HCT116 (cell line): ENCODE data around the gene CHRNE. TPM values are rescaled to one million over a fixed set of nuclear protein-coding genes. Genes with fewer than 3 reads are reported as not detected.

Experiments used
- ATAC-seq: fragments of 200-7000 bp; cut with Tn5 transposase; 2 replicates; pipeline ENCODE4 v1.9.1; 2020; ENCODE audit warnings: mild to moderate bottlenecking, moderate library complexity
- BruUV-seq: library from RNA; stranded (reverse); fragments of 400-500 nt; replicated peaks from 2 replicates; lab custom pipeline; 2021; lab: Mats Ljungman, UMichigan
- CTCF ChIA-PET: fragments of 300-600 bp; sonication (Branson Sonifier 250); formaldehyde crosslinking; loops from one replicate; lab custom pipeline; 2021; ENCODE audit warnings: antibody characterized with exemption; lab: Charles Lee
- POLR2A ChIA-PET: fragments of 300-600, 350-600 bp; sonication (Branson Sonifier 250); formaldehyde crosslinking; loops from one replicate; lab custom pipeline; 2021; ENCODE audit warnings: antibody characterized with exemption; lab: Charles Lee
- RAD21 ChIA-PET, 2 experiments: fragments of 300-600 bp; sonication (Branson Sonifier 250); formaldehyde crosslinking; loops; one replicate each; lab custom pipeline; 2023; ENCODE audit warnings: low total read pairs in 2 of 2; ENCODE audit not compliant: uncharacterized antibody in 2 of 2, unreplicated experiment in 2 of 2, low non-redundant PET in 1 of 2; lab: Charles Lee
- DNase-seq: peaks from one replicate; pipeline ENCODE4 v3.0.0-alpha.2; 2010; ENCODE audit warnings: low read depth, low spot score
- H2AFZ ChIP-seq: fragments of 200-600 bp; shearing (Covaris generic), sonication (generic); 2 replicates; pipeline ENCODE4 v1.6.1; 2017; ENCODE audit warnings: low read depth, mixed run types, mixed read lengths, antibody characterized with exemption, low read length; ENCODE audit not compliant: poor library complexity, severe bottlenecking
- H3K27ac ChIP-seq: 2 replicates; pipeline ENCODE4 v1.5.1; 2012; ENCODE audit warnings: low read depth, low read length
- H3K27me3 ChIP-seq: fragments of 200-600 bp; sonication (generic); 2 replicates; pipeline ENCODE4 v1.6.1; 2016; ENCODE audit warnings: mixed run types, low read length, mixed read lengths; ENCODE audit not compliant: insufficient read depth
- H3K36me3 ChIP-seq, 2 experiments: fragments of 200-500 bp in 1 of 2; fragments of 200-600 bp in 1 of 2; sonication (Bioruptor generic) in 1 of 2; sonication (generic) in 1 of 2; 2 replicates each; pipeline versions ENCODE4 v1.5.1 to v1.6.1; 2014 to 2016; ENCODE audit warnings: low read length in 2 of 2, inconsistent platforms in 1 of 2, mixed read lengths in 1 of 2, mixed run types in 1 of 2; ENCODE audit not compliant: insufficient read depth in 2 of 2, control insufficient read depth in 1 of 2
- H3K4me1 ChIP-seq, 2 experiments: fragments of 200-600 bp in 1 of 2; sonication (generic) in 1 of 2; 2 replicates each; pipeline versions ENCODE4 v1.5.1 to v1.6.1; 2012 to 2017; ENCODE audit warnings: low read length in 2 of 2, inconsistent platforms in 1 of 2, mild to moderate bottlenecking in 1 of 2, mixed read lengths in 1 of 2, mixed run types in 1 of 2, moderate library complexity in 1 of 2; ENCODE audit not compliant: insufficient read depth in 2 of 2, control insufficient read depth in 1 of 2
- H3K4me2 ChIP-seq: fragments of 200-600 bp; sonication (generic); 2 replicates; pipeline ENCODE4 v1.6.1; 2017; ENCODE audit warnings: mixed run types, low read length, mixed read lengths
- H3K4me3 ChIP-seq, 2 experiments: fragments of 200-600 bp in 1 of 2; sonication (generic) in 1 of 2; replicated peaks in 1 of 2; 2 replicates each; pipeline ENCODE4 v1.5.1; 2011 to 2016; ENCODE audit warnings: low read length in 2 of 2, control low read depth in 1 of 2, low read depth in 1 of 2, mild to moderate bottlenecking in 1 of 2, mixed read lengths in 1 of 2, mixed run types in 1 of 2
- H3K79me2 ChIP-seq: fragments of 200-600 bp; sonication (generic); 2 replicates; pipeline ENCODE4 v1.6.1; 2017; ENCODE audit warnings: mild to moderate bottlenecking, mixed run types, low read length, moderate library complexity, mixed read lengths; ENCODE audit not compliant: insufficient read depth
- H3K9ac ChIP-seq: fragments of 200-600 bp; sonication (generic); 2 replicates; pipeline ENCODE4 v1.6.1; 2016; ENCODE audit warnings: low read length, mixed read lengths
- H3K9me2 ChIP-seq: fragments of 200-600 bp; sonication (generic), shearing (Covaris generic); 2 replicates; pipeline ENCODE4 v1.6.1; 2017; ENCODE audit warnings: mixed run types, mild to moderate bottlenecking, moderate library complexity; ENCODE audit not compliant: insufficient read depth
- H3K9me3 ChIP-seq, 2 experiments: fragments of 200-500 bp in 1 of 2; fragments of 200-600 bp in 1 of 2; sonication (Bioruptor generic) in 1 of 2; sonication (generic) in 1 of 2; 2 replicates each; pipeline ENCODE4 v1.6.1; 2014 to 2017; ENCODE audit warnings: low read length in 2 of 2, mixed read lengths in 2 of 2, inconsistent platforms in 1 of 2, low read depth in 1 of 2, mild to moderate bottlenecking in 1 of 2, mixed run types in 1 of 2, moderate library complexity in 1 of 2; ENCODE audit not compliant: control insufficient read depth in 1 of 2, insufficient read depth in 1 of 2
- H4K20me1 ChIP-seq: fragments of 200-600 bp; sonication (generic), shearing (Covaris generic); 2 replicates; pipeline ENCODE4 v1.6.1; 2017; ENCODE audit warnings: mixed run types, mild to moderate bottlenecking, moderate library complexity; ENCODE audit not compliant: insufficient read depth
- ATF3 ChIP-seq: IDR thresholded peaks from 2 replicates; pipeline ENCODE4 v1.6.1; 2012
- CBX3 ChIP-seq: IDR thresholded peaks from 2 replicates; pipeline ENCODE4 v1.6.1; 2012; ENCODE audit warnings: low read depth
- EGR1 ChIP-seq: IDR thresholded peaks from 2 replicates; pipeline ENCODE4 v1.6.1; 2012; ENCODE audit warnings: low read depth
- EZH2 ChIP-seq: fragments of 200-600 bp; sonication (generic); IDR thresholded peaks from 2 replicates; pipeline ENCODE4 v1.6.1; 2017; ENCODE audit warnings: antibody characterized with exemption, mixed run types
- EZH2phosphoT487 ChIP-seq: fragments of 200-600 bp; IDR thresholded peaks from 2 replicates; pipeline ENCODE4 v1.6.1; 2018; ENCODE audit warnings: antibody characterized with exemption, borderline replicate concordance
- FOSL1 ChIP-seq: IDR thresholded peaks from 2 replicates; pipeline ENCODE4 v1.6.1; 2012; ENCODE audit warnings: low read depth
- JUND ChIP-seq: IDR thresholded peaks from 2 replicates; pipeline ENCODE4 v1.6.1; 2012
- RAD21 ChIP-seq: IDR thresholded peaks from 2 replicates; pipeline ENCODE4 v1.6.1; 2012; ENCODE audit warnings: low read depth, mild to moderate bottlenecking
- SIN3A ChIP-seq: IDR thresholded peaks from 2 replicates; pipeline ENCODE4 v1.6.1; 2012; ENCODE audit warnings: low read depth
- SRF ChIP-seq: IDR thresholded peaks from 2 replicates; pipeline ENCODE4 v1.6.1; 2012; ENCODE audit warnings: low read depth
- TCF7L2 ChIP-seq: IDR thresholded peaks from 2 replicates; pipeline ENCODE4 v1.7.0; 2011; ENCODE audit warnings: borderline replicate concordance, inconsistent platforms; ENCODE audit not compliant: insufficient read depth, insufficient read length; ENCODE audit errors: extremely low read depth
- YY1 ChIP-seq: IDR thresholded peaks from 2 replicates; pipeline ENCODE4 v1.6.1; 2011; ENCODE audit warnings: low read length, low read depth, moderate library complexity, mild to moderate bottlenecking; ENCODE audit not compliant: insufficient replicate concordance; ENCODE audit errors: extremely low read depth
- ZBTB33 ChIP-seq: IDR thresholded peaks from 2 replicates; pipeline ENCODE4 v1.6.1; 2011; ENCODE audit warnings: mild to moderate bottlenecking, low read length, moderate library complexity; ENCODE audit not compliant: insufficient replicate concordance; ENCODE audit errors: extremely low read depth
- intact Hi-C: fragments of 100-400 bp; cut with micrococcal nuclease; formaldehyde crosslinking; loops from 2 replicates; pipeline ENCODE4 v1.10.0; 2022
- total RNA-seq: library from RNA; stranded (reverse); gene quantifications from one replicate; pipeline ENCODE4 v1.2.1, GENCODE V29; 2021; ENCODE audit not compliant: unreplicated experiment
- TF ChIP-seq, protein P1 (sequence below), 3 experiments: fragments of 200-600 bp in 1 of 3; sonication (generic) in 1 of 3; IDR thresholded peaks in 2 of 3; conservative IDR thresholded peaks in 1 of 3; 2 replicates each; pipeline ENCODE4 v1.5.1; 2012 to 2017; ENCODE audit warnings: low read depth in 2 of 3, low read length in 2 of 3, antibody characterized with exemption in 1 of 3, borderline replicate concordance in 1 of 3, control low read depth in 1 of 3, mild to moderate bottlenecking in 1 of 3, mixed read lengths in 1 of 3, mixed run types in 1 of 3, moderate library complexity in 1 of 3; ENCODE audit not compliant: insufficient read depth in 1 of 3
- TF ChIP-seq, protein P2 (sequence below): IDR thresholded peaks from 2 replicates; pipeline ENCODE4 v1.6.1; 2012; ENCODE audit warnings: low read depth

The CHRNE gene
- total RNA-seq, 1 experiment from 2014 or later: 0.30 TPM

GRCh38 chr17:4850246-4850645 lies 52.7 kb downstream of the CHRNE start:
- DNase-seq: no peak
- peak; percentile 55 for ATAC-seq
- H3K9me2 ChIP-seq: no peaks in the 10 kb centered on the region
- peak overlapping the region in 1 of 2 experiments; percentile 13; a peak in 1 of 4 replicates for H3K4me3 ChIP-seq
- no peak overlapping the region for H3K27ac ChIP-seq
- no peaks in the 10 kb centered on the region for H4K20me1 ChIP-seq
- no peaks in the 10 kb centered on the region for H3K27me3 ChIP-seq
- no peak overlapping the region for H2AFZ ChIP-seq
- POLR2A ChIA-PET: no interaction called here
- intact Hi-C loops: no loop called here
- CTCF ChIA-PET: interaction anchor here (0.6 kb wide), 1 partner anchor 34 kb away, joined by 3 read pairs; no protein-coding TSS in a partner anchor
- H3K79me2 ChIP-seq: peaks cover 83% of the 10 kb centered on the region
- peaks cover 27 to 78% of the 10 kb centered on the region in 2 experiments for H3K4me1 ChIP-seq
- peak overlapping the region; percentile 63 for H3K4me2 ChIP-seq
- RAD21 ChIA-PET: no interaction called here
- H3K9ac ChIP-seq: peak overlapping the region; percentile 56; the same call in 1 of the 2 replicates
- H3K9me3 ChIP-seq: no peaks in the 10 kb centered on the region
- no peaks in the 10 kb centered on the region for H3K36me3 ChIP-seq
- TF ChIP-seq TCF7L2 (no peak), JUND (no peak; the same call in 1 of the 2 replicates), CBX3 (0 out of 2 replicates have a peak, but pooled peaks have one; percentile 28), SRF (no peak), SIN3A (no peak), ZBTB33 (no peak), YY1 (no peak), EZH2 (no peak), EGR1 (no peak), ATF3 (no peak), RAD21 (no peak), FOSL1 (0 out of 2 replicates have a peak, but pooled peaks have one; percentile 48), EZH2phosphoT487 (no peak)
- TF ChIP-seq, protein P1, sequence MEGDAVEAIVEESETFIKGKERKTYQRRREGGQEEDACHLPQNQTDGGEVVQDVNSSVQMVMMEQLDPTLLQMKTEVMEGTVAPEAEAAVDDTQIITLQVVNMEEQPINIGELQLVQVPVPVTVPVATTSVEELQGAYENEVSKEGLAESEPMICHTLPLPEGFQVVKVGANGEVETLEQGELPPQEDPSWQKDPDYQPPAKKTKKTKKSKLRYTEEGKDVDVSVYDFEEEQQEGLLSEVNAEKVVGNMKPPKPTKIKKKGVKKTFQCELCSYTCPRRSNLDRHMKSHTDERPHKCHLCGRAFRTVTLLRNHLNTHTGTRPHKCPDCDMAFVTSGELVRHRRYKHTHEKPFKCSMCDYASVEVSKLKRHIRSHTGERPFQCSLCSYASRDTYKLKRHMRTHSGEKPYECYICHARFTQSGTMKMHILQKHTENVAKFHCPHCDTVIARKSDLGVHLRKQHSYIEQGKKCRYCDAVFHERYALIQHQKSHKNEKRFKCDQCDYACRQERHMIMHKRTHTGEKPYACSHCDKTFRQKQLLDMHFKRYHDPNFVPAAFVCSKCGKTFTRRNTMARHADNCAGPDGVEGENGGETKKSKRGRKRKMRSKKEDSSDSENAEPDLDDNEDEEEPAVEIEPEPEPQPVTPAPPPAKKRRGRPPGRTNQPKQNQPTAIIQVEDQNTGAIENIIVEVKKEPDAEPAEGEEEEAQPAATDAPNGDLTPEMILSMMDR (IDR thresholded peaks at IDR 0.05 in 2 of 3, conservative IDR thresholded peaks at IDR 0.05 in 1 of 3; ENCODE audit: borderline replicate concordance in 1 of 3, insufficient read depth in 1 of 3, low read depth in 2 of 3, low read length in 2 of 3): no peak
- TF ChIP-seq, protein P2, sequence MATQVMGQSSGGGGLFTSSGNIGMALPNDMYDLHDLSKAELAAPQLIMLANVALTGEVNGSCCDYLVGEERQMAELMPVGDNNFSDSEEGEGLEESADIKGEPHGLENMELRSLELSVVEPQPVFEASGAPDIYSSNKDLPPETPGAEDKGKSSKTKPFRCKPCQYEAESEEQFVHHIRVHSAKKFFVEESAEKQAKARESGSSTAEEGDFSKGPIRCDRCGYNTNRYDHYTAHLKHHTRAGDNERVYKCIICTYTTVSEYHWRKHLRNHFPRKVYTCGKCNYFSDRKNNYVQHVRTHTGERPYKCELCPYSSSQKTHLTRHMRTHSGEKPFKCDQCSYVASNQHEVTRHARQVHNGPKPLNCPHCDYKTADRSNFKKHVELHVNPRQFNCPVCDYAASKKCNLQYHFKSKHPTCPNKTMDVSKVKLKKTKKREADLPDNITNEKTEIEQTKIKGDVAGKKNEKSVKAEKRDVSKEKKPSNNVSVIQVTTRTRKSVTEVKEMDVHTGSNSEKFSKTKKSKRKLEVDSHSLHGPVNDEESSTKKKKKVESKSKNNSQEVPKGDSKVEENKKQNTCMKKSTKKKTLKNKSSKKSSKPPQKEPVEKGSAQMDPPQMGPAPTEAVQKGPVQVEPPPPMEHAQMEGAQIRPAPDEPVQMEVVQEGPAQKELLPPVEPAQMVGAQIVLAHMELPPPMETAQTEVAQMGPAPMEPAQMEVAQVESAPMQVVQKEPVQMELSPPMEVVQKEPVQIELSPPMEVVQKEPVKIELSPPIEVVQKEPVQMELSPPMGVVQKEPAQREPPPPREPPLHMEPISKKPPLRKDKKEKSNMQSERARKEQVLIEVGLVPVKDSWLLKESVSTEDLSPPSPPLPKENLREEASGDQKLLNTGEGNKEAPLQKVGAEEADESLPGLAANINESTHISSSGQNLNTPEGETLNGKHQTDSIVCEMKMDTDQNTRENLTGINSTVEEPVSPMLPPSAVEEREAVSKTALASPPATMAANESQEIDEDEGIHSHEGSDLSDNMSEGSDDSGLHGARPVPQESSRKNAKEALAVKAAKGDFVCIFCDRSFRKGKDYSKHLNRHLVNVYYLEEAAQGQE: no peak
- BruUV-seq: no TSS peak
